ENCODE results near the gene SIT1.

The SIT1 gene

GRCh38 chr9:35650341-35651158, at the start of gene SIT1:
SIT1 (minus strand) TSS chr9:35650931; CDS start chr9:35650853, 78 bp downstream.
- no peak for DNase-seq

GRCh38 chr9:35700031-35700430, 49.3 kb upstream of the SIT1 start:
- DNase-seq = no peak

GRCh38 chr9:35698231-35698630, 47.5 kb upstream of the SIT1 start:
- no peak for DNase-seq

GRCh38 chr9:35697486-35697885, 46.8 kb upstream of the SIT1 start:
- DNase-seq = no peak

GRCh38 chr9:35696520-35697215, 45.9 kb upstream of the SIT1 start:
- peak; percentile 58 for DNase-seq

- no peak for DNase-seq
Measured at GRCh38 chr9:35695943-35696401, 45.2 kb upstream of the SIT1 start.

- DNase-seq = no peak
Measured at GRCh38 chr9:35691757-35692301, 41.1 kb upstream of the SIT1 start.

- DNase-seq = no peak
Measured at GRCh38 chr9:35691334-35691650, 40.6 kb upstream of the SIT1 start.

GRCh38 chr9:35690614-35691333, 40.0 kb upstream of the SIT1 start:
- DNase-seq = peak; percentile 28

- no peak for DNase-seq
Measured at GRCh38 chr9:35690294-35690613, 39.5 kb upstream of the SIT1 start.

GRCh38 chr9:35689542-35690293, 39.0 kb upstream of the SIT1 start, which contains the start of gene TPM2:
TPM2 (minus strand) TSS chr9:35689925; CDS start chr9:35689817, 108 bp downstream.
- DNase-seq = no peak

- DNase-seq = no peak
Measured at GRCh38 chr9:35688558-35689541, 38.1 kb upstream of the SIT1 start.

- DNase-seq = no peak
Measured at GRCh38 chr9:35687972-35688557, 37.3 kb upstream of the SIT1 start.

- no peak for DNase-seq
Measured at GRCh38 chr9:35687306-35687705, 36.6 kb upstream of the SIT1 start.

- no peak for DNase-seq
Measured at GRCh38 chr9:35686222-35687203, 35.8 kb upstream of the SIT1 start.

GRCh38 chr9:35685506-35685905, 34.8 kb upstream of the SIT1 start:
- DNase-seq = no peak

GRCh38 chr9:35684921-35685320, 34.2 kb upstream of the SIT1 start:
- no peak for DNase-seq

- DNase-seq = peak; percentile 84
Measured at GRCh38 chr9:35683323-35683722, 32.6 kb upstream of the SIT1 start.

- DNase-seq = peak; percentile 76
Measured at GRCh38 chr9:35682520-35683315, 32.0 kb upstream of the SIT1 start.

Data from NCI-H1092 treated with DMSO at 0.1 percent for 48 hours (cell line).